Skeletal muscle satellite cell (primary cell): ENCODE data around the gene ARHGAP10.
"Not testable (repeated sequence)": the region's sequence is repeated elsewhere in the genome, so short reads cannot be mapped to it uniquely, and the experiment has no call there.

Experiments
- H3K27me3 ChIP-seq: 2 replicates; pipeline ENCODE4 v1.7.0; 2013; ENCODE audit warnings: low read length; ENCODE audit not compliant: control insufficient read depth, insufficient read depth
- H3K36me3 ChIP-seq: 2 replicates; pipeline ENCODE4 v1.7.0; 2013; ENCODE audit warnings: mild to moderate bottlenecking, control low read depth, low read length; ENCODE audit not compliant: insufficient read depth
- H3K4me1 ChIP-seq: 2 replicates; pipeline ENCODE4 v1.7.0; 2013; ENCODE audit warnings: low read length; ENCODE audit not compliant: control insufficient read depth, insufficient read depth
- H3K4me2 ChIP-seq: 2 replicates; pipeline ENCODE4 v1.7.0; 2013; ENCODE audit warnings: mild to moderate bottlenecking, low read length
- H3K4me3 ChIP-seq: 2 replicates; pipeline ENCODE4 v1.7.0; 2013; ENCODE audit warnings: low read length
- H3K9ac ChIP-seq: 2 replicates; pipeline ENCODE4 v1.7.0; 2013; ENCODE audit warnings: mild to moderate bottlenecking, low read depth, low read length, moderate library complexity
- H3K9me3 ChIP-seq: replicated peaks from 2 replicates; pipeline ENCODE4 v1.7.0; 2013; ENCODE audit warnings: mild to moderate bottlenecking, control low read depth, low read length

ARHGAP10 gene

DNA sequence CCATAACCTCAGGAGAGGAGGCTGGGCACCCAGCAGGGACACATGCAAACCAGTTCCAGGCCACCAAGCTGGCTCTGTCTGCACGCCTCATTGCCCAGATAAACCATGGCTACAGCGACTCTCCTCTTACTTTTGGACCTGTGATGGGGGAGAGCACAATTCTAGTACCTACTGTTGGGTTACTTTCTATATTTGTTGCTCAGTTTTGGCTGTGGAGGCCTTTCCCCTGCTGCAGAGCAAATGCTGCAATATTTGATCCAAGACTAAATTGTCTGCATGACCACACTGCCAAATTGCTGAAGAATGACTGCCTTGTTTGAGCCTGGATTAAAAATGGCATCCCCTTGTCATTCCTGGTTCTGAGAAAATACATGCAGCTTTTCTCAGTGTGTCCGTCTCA lies 253.5 kb downstream of the ARHGAP10 start:
- Histone ChIP-seq H3K27me3 (no peaks in the 10 kb centered on the region), H3K4me2 (no peak overlapping the region), H3K9ac (no peak overlapping the region), H3K9me3 (no peaks in the 10 kb centered on the region), H3K4me3 (no peak overlapping the region), H3K4me1 (peaks cover 11% of the 10 kb centered on the region), H3K36me3 (no peaks in the 10 kb centered on the region)

DNA sequence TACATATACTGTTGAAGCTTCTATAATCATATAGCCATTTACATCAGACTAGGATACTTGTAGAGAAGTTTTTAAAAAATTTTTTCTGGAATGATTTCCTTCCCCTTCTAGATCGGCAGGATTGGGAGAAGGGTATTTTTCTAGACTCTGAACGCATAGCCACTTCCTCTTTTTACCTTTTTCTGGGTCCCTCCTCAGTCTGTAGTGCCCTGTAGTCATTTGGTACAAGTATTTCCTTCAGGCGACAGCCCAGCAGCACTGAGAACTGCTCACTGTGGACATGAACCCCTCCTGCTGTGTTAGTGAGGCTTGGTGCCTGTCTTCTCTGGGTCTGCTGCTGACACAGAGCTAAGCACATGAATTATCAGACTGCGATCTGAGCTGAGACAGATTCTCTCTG lies 255.4 kb downstream of the ARHGAP10 start:
- Histone ChIP-seq H3K4me1 (no peaks in the 10 kb centered on the region), H3K36me3 (no peaks in the 10 kb centered on the region), H3K9me3 (no peaks in the 10 kb centered on the region)

DNA sequence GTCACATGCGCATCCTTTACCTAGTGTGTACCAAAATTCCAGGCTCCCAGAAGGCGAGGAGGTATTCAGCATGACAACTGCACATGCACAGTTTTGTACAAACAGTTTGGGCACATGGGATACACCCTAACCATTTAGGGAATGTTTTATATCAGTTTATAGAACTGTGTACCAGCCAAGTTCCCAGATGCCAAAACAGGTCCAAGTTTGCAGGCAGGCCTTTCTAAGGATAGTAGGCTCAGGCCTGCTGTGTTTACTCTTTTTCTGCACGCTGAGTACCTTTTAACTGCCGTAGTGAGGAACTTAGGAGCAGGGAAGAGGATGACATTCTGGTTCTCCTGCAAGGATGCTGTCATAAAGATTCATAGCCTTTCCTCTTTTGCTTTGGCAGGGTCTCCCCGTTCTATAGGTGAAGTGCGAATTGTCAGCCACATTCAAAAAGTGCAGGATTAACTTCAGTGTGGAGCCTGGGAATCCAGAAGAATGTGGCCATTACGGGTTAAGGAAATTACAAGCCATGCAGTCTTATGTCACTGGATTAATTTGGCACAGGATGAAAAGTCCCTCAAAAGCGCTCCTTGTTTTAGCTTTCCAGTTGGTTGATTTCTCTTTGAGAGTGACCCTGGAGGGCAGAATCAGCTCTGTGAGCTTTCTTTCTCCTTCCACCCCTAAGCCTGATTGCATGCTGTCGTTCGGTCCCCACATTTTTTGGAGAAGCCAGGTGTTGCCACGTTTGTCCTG lies 259.8 kb downstream of the ARHGAP10 start:
- Histone ChIP-seq H3K27me3 (no peaks in the 10 kb centered on the region), H3K9me3 (no peaks in the 10 kb centered on the region), H3K4me2 (no peak overlapping the region), H3K9ac (no peak overlapping the region), H3K36me3 (no peaks in the 10 kb centered on the region), H3K4me3 (no peak overlapping the region), H3K4me1 (peaks cover 21% of the 10 kb centered on the region)

More for the DNA sequence above, 255.4 kb downstream of the ARHGAP10 start:
- no peak overlapping the region for H3K4me2 ChIP-seq
- H3K4me3 ChIP-seq: no peak overlapping the region
- H3K27me3 ChIP-seq: no peaks in the 10 kb centered on the region
- no peak overlapping the region for H3K9ac ChIP-seq

DNA sequence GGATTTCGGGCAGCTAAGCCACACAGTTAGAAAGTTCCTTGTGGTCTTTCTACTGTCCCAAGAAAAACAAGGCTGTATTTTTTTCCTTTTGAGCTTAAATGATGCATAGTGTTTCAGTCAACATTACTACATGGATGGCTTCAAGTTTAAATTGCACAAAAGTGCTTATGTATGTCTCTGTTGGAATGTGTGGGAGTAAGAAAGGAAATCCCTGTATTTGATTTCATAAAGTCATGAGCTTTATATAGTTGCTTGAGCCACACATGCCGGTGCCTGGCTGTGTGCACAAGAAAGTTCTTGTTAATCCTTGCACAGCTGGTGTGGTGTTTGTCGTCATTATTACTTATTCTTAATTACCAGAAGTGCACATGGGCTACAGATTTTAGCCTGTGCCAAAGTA lies 262.2 kb downstream of the ARHGAP10 start:
- Histone ChIP-seq H3K36me3 (no peaks in the 10 kb centered on the region), H3K4me1 (peaks cover 21% of the 10 kb centered on the region), H3K4me3 (no peak overlapping the region), H3K4me2 (peak overlapping the region; percentile 47), H3K27me3 (no peaks in the 10 kb centered on the region), H3K9ac (no peak overlapping the region), H3K9me3 (no peaks in the 10 kb centered on the region)

DNA sequence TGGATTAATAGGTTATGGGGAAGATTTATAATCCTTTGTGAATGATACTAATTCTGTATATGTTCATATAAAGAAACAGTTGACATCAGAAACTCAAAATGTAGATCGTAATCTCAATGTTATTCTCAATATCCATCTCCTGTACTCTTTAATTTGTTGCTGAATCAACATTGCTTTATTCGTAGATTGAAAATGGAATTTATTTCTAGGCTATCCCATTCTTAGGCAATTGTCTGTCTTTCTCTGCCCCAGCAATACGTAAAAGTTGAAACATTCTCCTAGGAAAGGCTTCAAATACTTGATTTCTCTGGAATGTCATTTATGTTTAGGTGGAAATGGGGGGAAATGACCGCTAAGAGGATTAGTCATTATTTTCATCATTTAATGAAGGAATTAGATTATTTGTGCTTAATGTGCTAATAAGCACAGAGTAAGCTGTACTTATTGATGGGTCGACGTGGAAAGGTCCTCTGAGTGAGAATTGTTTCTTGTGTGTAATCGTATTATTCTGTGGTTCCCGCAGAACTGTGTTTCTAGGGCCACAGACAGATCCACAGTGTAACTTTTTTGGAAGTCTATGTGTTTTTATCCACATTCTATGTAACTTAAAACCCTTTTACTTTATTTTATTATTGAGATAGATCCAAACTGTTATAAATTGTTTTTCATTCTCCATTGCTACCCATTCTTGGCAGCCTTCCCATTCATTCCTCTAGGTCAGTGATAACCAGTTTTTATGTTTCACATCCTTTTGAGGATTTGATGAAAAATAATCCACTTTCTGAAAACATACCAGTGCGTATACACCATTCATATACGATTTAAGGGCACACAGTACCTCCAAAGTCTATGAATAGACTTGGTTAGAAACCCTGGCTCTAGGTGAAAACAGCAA lies 262.9 kb downstream of the ARHGAP10 start:
- Histone ChIP-seq H3K36me3 (peaks cover 3% of the 10 kb centered on the region), H3K4me1 (peaks cover 21% of the 10 kb centered on the region), H3K4me2 (peak overlapping the region; percentile 47), H3K4me3 (no peak overlapping the region), H3K9ac (no peak overlapping the region), H3K27me3 (no peaks in the 10 kb centered on the region), H3K9me3 (no peaks in the 10 kb centered on the region)

DNA sequence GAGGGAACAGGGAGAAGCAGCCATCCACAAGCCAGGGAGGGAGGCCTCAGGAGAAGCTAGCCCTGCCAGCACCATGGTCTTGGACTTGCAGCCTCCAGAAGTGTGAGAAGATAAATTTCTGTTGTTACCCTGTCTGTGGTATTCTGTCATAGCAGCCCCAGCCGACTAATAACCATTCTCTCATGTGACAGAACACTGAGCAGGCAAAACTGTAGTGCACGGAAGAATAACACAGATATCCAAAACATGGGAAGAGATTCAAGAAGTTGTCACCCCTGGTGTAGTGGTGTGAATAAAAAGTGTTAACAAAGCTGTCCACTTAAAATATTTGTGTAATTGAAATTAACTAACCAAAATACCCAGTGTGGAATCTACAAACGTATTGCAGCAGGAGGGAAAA lies 265.0 kb downstream of the ARHGAP10 start:
- H3K9me3 ChIP-seq: no peaks in the 10 kb centered on the region
- H3K36me3 ChIP-seq: peaks cover 3% of the 10 kb centered on the region
- no peak overlapping the region for H3K4me3 ChIP-seq
- peaks cover 21% of the 10 kb centered on the region for H3K4me1 ChIP-seq
- no peak overlapping the region for H3K4me2 ChIP-seq
- no peaks in the 10 kb centered on the region for H3K27me3 ChIP-seq
- no peak overlapping the region for H3K9ac ChIP-seq

DNA sequence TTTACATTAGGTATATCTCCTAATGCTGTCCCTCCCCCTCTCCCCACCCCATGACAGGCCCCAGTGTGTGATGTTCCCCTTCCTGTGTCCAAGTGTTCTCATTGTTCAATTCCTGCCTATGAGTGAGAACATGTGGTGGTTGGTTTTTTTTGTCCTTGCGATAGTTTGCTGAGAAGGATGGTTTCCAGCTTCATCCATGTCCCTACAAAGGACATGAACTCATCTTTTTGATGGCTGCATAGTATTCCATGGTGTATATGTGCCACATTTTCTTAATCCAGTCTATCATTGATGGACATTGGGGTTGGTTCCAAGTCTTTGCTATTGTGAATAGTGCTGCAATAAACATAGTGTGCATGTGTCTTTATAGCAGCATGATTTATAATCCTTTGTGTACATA lies 268.1 kb downstream of the ARHGAP10 start:
- not testable (repeated sequence) for H3K27me3 ChIP-seq, H3K4me3 ChIP-seq, H3K9ac ChIP-seq, H3K36me3 ChIP-seq, H3K4me2 ChIP-seq, H3K4me1 ChIP-seq, H3K9me3 ChIP-seq

DNA sequence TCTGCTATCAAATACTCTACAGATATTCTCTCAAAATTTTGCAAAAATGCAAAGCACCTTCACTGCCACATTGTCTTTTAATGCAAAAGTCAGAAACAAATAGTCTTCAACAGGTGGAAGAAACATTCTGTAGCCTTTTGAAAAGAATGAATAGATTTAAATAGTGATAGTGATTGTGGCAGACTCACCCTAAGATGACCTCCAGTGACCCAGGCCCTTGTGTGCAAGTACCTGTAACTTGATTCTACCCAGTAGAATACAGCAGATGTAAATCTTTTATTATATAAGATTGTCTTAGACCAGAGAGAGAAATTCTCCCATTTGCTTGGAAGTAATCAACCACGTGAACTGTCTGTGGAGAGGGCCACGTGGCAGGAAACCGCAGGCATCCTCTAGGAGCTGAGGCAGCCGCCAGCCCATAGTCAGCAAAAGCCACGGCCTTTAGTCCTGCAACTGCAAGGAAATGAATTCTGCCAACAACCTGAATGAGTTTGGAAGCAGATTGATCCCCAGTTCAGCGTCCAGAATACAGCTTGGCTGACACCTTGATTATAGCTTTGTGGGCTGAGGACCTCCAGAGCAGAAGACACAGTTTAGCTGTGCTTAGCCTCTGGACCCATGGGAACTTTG lies 272.5 kb downstream of the ARHGAP10 start:
- no peaks in the 10 kb centered on the region for H3K27me3 ChIP-seq
- peaks cover 3% of the 10 kb centered on the region for H3K36me3 ChIP-seq
- H3K9me3 ChIP-seq: no peaks in the 10 kb centered on the region
- H3K9ac ChIP-seq: no peak overlapping the region
- H3K4me2 ChIP-seq: no peak overlapping the region
- no peak overlapping the region for H3K4me3 ChIP-seq
- H3K4me1 ChIP-seq: peaks cover 17% of the 10 kb centered on the region

DNA sequence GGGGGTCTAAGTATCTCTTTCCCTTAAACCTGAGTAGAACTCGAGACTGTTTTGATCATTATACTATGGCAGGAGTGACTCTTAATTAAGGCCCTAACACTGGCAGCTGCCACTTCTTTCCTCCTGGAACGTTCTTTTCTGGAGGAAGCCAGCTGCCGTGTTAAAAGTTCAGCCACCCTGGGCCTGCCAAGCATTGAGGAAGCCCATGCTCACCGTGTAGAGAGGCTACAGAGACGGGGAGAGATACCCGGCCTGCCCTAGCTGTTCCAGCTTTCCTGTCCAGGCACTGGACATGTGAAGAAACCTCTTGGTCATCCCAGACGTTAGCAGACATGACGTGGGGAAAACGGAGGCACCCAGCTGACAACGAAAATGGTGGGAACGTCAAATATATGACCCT lies 274.1 kb downstream of the ARHGAP10 start:
- no peak overlapping the region for H3K9ac ChIP-seq
- no peaks in the 10 kb centered on the region for H3K27me3 ChIP-seq
- no peaks in the 10 kb centered on the region for H3K36me3 ChIP-seq
- no peaks in the 10 kb centered on the region for H3K9me3 ChIP-seq
- H3K4me2 ChIP-seq: no peak overlapping the region
- no peak overlapping the region for H3K4me3 ChIP-seq
- H3K4me1 ChIP-seq: peaks cover 17% of the 10 kb centered on the region

DNA sequence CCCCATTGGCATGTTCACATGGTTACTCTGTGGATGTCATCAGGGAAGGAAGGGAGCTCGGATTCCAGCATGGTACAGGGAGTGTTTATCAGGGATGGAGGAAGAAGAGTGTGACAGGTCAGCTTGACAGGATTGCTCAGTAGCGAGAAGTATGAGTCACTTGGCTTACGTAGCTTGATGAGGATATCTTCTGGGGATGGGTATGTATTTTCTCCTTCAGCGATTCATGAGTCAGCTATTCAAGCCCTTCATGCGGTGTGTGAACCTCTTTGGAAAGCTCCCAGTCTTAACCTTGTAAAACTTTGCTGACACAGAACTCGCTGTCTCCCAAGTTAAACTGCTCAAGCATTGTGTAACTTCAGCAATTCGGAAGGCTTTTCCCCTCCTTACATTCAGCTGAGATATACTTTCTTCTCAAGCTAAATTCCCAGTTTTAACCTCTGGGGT lies 275.4 kb downstream of the ARHGAP10 start:
- peaks cover 17% of the 10 kb centered on the region for H3K4me1 ChIP-seq

DNA sequence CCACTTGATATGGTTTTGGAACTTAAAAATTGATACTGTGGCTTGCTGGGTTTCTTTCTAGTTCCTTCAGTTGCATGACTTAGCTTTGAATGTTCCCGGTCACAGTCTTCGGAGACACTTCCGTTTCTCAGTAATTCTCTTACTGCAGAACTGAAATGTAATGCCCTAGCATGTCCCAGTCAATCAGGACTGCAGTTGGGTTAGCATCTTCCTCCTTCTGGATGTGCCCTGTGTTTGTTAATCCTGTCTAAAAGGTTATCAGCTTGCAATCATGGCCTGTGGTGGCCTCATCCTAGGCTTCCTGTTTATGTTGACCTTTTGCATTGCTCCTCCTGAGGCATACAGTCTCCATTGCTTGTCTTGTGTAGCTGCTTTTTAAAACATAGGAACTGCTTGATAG lies 275.9 kb downstream of the ARHGAP10 start:
- peak overlapping the region; percentile 71 for H3K4me2 ChIP-seq
- no peaks in the 10 kb centered on the region for H3K36me3 ChIP-seq
- H3K9me3 ChIP-seq: no peaks in the 10 kb centered on the region
- H3K9ac ChIP-seq: peak overlapping the region; percentile 7
- H3K27me3 ChIP-seq: no peaks in the 10 kb centered on the region
- H3K4me1 ChIP-seq: peaks cover 17% of the 10 kb centered on the region
- H3K4me3 ChIP-seq: peak overlapping the region; percentile 30

More for the DNA sequence above, 275.4 kb downstream of the ARHGAP10 start:
- H3K4me2 ChIP-seq: peak overlapping the region; percentile 71
- no peaks in the 10 kb centered on the region for H3K36me3 ChIP-seq
- peak overlapping the region; percentile 30 for H3K4me3 ChIP-seq
- H3K9me3 ChIP-seq: no peaks in the 10 kb centered on the region
- peak overlapping the region; percentile 7 for H3K9ac ChIP-seq
- H3K27me3 ChIP-seq: no peaks in the 10 kb centered on the region
